ENCODE data around the gene NUMA1.

DNA sequence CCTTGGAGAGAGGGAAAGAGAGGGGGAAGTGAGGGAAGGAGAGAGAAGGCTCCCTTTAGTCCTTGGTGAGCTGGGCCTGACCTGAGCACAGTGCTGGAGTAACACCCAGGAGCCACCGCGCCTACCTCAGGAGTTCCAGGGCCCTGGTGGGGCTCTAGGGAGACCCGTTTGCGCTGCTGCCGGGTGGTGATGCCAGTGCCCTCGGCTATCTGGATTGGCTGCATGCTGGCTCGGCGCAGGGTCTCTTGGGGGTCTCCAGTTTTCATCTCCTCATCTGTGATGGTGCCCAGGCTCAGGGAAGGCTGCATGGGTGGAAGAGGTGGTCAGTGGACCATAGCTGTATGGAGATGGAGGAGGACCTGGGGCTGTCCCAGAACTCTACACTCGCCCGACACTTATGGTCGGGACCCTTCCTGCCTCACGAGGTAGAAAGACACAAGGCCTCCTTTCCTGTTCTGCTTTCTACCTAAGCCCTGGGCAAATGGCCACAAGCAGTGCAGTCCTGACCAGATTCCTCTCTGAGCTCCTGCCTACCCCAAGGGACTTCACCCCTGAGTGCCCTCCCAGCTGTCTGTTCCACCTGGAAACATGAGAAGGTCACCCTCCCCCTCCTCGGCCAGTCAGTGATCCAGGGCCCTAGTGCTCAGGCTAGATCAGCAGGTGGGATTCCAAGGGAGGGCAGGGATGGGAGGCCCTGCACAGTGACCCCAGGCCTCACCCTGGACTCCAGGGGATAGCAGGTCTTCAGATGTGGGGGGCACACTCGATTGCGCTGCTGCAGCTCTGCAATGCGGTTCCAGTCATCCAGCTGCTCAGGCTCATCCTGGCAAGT, 75.6 kb downstream of the NUMA1 start:
- TF ChIP-seq POLR2A (IDR thresholded peaks at IDR 0.05): no peak
- TF ChIP-seq, protein P1, sequence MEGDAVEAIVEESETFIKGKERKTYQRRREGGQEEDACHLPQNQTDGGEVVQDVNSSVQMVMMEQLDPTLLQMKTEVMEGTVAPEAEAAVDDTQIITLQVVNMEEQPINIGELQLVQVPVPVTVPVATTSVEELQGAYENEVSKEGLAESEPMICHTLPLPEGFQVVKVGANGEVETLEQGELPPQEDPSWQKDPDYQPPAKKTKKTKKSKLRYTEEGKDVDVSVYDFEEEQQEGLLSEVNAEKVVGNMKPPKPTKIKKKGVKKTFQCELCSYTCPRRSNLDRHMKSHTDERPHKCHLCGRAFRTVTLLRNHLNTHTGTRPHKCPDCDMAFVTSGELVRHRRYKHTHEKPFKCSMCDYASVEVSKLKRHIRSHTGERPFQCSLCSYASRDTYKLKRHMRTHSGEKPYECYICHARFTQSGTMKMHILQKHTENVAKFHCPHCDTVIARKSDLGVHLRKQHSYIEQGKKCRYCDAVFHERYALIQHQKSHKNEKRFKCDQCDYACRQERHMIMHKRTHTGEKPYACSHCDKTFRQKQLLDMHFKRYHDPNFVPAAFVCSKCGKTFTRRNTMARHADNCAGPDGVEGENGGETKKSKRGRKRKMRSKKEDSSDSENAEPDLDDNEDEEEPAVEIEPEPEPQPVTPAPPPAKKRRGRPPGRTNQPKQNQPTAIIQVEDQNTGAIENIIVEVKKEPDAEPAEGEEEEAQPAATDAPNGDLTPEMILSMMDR (IDR thresholded peaks at IDR 0.05 in 4 of 5, conservative IDR thresholded peaks at IDR 0.05 in 1 of 5): no peak

Measured in gastrocnemius medialis (tissue), 4 donors.